Midbrain (tissue), 1 donor: Measurements from ENCODE around the gene DUSP6.

Experiments used
- DNase-seq: peaks from one replicate; lab custom pipeline; 2025; lab: John Stamatoyannopoulos, UW

Gene DUSP6, protein sequence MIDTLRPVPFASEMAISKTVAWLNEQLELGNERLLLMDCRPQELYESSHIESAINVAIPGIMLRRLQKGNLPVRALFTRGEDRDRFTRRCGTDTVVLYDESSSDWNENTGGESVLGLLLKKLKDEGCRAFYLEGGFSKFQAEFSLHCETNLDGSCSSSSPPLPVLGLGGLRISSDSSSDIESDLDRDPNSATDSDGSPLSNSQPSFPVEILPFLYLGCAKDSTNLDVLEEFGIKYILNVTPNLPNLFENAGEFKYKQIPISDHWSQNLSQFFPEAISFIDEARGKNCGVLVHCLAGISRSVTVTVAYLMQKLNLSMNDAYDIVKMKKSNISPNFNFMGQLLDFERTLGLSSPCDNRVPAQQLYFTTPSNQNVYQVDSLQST

GRCh38 chr12:89352492-89353187 lies at the start of gene DUSP6:
TSS of gene DUSP6 (minus strand) at chr12:89352501. CDS start at chr12:89352039, 462 bp downstream.
- peak; percentile 90 for DNase-seq

- DNase-seq = no peak
Observed at GRCh38 chr12:89401433-89402058, 49.2 kb upstream of the DUSP6 start.

DNA sequence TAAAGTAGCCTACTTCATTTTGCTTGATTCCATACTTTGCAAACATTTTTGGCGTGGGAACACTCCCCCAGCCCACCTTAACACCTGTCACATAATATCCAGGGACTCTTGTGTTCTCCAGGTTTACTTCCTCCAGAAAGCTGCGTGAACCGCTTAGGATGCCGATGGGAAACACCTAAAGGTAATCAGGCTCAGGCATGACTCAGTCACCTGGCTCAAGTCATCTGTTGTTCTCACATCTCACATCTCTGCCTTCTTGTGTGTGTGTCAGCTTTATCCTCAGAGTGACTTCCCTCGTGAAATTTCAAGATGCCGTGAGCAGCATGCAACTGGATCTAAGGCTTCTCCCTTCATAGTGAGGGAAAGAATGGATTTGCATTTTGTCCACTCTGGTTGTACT lies 48.1 kb upstream of the DUSP6 start:
- no peak for DNase-seq

DNA sequence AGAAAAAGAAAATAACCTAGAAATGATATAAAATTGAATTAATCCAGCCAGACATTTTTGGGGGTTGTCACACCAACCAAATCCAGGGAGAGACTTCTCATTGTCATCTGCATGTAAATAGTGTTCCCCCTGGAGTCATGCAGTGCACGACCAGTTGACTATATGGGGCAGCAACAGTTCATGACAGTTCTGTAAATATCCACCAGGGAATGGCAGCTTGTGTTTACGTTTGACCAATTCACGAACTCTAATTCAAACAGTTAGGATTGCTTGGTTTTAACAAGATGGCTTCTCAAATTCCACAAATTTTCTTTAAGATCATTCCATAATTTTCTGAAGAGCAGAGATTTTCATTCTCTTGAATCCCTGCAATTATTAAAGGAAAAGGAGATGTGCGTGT lies 43.4 kb upstream of the DUSP6 start:
- DNase-seq = no peak

- DNase-seq = no peak
Observed at GRCh38 chr12:89393551-89394121, 41.3 kb upstream of the DUSP6 start.

GRCh38 chr12:89392391-89392790 lies 40.1 kb upstream of the DUSP6 start:
- no peak for DNase-seq

DNA sequence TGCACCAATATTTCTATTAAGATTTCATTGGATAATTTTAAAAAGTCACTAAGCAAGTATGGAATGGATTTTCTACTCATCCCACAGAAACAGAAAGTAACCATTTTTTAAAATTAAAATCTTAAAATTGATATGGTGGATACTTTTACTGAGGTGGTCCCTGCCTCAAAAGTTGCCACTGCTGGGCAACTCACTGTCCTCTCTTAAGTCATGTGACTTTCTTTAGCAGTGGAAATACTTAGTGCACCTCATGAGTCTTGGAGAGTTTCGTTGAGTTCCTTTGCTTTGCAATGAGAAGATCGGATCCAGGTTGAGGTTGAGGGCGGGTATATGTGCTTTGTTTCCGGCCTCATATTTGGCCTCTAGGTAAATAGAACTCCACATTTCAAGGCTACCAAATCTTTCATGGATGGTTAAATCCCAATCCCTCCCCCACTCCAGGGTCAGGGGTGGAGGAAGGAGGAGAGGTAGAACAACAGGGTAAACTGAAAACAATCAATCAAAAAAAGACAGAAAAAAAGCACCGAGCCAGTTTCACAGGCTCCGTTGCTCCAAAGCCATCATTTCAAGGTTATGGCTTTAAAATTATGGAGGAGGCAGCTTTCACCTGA lies 39.5 kb upstream of the DUSP6 start:
- DNase-seq = no peak

DNA sequence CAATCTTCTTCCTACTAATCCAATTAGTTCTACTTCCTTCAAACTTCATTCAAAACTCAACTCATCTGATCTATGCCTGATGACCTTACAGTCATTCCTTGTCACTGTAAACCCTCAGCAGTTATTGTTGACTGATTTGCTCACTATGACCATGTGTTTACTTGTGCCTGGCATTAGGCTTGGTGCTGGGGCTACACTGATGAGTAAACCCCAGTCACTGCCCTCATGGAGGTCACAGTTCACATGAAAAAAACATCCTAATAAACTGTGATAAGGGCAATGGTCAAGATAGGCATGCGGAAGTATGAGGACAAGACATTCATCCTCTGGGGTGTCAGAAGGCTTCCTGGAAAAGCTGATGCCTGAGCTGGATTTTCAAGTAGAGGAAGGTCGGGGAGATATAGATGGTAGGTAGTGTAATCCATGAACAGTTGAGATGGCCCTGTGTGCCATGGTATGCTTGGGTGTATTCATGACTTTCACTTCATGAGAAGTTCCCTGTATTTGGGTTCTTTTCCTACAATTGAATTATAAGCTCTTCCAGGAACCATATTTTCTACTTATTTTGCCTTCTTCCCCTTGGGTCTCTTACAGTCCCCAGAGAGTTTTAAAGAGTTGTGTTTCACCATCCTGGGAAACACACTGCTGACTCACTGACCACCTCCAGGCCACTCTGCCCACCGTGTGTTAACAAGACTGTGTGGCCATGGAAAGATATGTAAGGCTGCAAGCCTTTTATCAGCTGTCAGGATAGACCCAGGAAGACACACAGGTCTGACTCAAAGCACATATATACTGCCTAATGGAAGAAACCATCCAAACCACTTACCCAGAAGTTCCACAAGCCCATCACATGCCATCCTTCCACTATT lies 38.7 kb upstream of the DUSP6 start:
- no peak for DNase-seq

DNA sequence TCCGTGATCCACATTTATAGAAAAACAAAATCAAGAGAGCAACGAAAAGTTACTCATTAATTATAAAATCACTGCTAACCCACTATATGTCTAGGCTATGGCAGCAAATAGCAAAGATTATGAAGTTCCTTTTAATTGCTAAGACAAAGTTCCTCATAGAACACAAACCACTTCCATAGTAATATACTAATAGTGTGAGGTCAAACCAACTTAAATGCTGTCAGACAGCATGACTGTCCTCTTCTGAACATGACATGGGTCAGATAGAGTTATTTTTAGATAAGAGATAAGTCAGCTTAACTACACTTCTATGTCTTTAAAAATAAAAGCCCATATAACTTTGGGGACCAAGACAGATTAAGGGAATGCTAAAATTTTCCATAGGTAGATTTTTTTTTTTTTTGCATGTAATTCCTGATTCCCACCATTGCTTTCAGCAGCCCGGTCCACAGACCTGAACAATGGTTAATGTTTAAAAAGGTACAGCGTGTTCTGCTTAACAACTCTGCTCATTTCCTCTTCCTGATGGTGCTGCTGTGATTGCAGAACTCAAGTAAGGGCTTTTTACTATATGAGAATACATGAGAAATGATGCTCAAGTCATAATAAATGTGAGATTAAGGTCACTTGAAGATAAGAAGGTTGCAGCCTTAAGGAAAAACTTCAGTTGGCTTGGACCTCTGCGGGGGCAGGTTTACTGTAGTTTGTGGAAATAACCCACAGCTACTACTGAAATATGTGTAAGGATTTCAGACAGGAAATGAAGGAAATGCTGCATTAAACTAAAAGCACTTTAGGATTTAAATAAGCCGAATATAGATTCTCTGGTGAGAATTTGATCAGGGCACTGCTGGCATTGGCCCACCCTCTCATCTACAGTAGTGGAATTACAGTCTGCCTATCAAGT lies 37.7 kb upstream of the DUSP6 start:
- DNase-seq = no peak

DNA sequence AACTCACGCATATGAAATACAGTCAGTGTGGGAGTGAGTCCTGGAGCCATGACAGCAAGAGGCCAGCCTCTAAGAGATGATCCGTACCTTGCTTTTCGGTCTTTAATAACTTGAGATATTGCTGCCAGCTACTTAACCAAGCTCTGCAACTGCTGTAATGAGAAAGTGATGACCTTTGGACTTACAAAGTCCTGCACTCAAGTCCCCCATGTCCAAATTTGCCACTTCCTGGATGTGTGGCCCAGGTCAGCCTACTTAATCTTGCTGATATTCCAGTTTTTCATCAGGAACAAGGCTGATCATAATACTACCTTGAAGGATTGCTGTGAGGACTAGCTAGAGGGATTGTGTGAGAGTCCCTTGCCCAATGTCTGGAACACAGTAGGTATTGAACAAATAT lies 33.8 kb upstream of the DUSP6 start:
- DNase-seq = no peak

DNA sequence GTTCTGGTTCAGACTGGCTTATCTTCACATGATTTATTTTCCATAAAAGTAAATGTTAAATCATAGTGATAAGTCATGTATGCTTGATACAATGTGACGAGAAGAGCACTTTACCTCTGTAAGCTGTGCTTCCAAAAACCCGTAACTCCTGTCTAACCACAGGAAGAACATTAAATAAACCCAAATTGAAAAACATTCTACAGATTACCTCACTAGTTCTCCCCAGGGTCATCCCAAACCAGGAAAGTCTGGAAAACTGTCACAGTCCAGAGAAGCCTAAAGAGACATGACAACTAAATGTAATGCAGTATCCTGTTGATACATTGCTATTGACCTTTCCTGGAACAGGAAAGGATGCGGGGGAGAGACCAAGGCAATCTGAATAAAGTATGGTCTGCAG lies 32.5 kb upstream of the DUSP6 start:
- DNase-seq = no peak

GRCh38 chr12:89384050-89384758 lies 31.9 kb upstream of the DUSP6 start:
- DNase-seq = no peak

DNA sequence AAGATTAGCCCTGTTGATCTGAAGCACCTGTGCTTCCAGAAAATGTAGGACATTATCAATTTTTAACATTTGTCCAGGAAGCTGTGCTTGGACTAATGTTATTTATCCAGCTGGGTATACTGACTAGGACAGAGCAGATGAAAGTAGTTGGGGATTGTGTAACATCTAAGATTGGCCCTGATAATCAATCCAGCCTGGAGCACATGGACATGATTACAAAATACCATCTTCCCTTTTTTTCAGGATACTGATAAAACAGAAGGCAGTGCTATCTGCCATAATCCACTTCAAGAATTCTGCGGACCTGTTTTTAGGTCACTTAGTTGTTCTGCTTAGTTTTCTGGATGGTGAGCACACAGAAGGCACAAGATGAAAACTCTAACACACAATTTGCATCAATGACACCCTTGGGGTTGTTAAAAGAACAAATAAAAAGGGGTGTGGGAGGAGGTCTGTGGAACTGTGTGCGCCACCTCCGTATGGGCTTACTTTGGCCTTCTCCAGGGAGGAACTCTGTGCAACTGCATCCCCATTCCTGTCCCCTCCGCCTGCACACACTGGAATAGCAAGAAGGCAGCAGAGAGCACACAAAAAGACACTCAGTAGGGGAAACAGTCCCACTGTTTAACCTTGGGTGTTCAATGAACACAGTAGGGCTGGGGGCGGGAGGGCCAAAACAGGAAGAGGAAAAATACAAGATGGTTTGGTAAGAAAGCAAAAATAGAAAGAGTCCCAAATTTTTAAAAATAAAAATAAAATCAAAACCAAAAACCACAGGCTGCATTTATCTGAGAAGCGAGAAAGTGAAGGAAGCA lies 31.1 kb upstream of the DUSP6 start:
- DNase-seq = no peak

DNA sequence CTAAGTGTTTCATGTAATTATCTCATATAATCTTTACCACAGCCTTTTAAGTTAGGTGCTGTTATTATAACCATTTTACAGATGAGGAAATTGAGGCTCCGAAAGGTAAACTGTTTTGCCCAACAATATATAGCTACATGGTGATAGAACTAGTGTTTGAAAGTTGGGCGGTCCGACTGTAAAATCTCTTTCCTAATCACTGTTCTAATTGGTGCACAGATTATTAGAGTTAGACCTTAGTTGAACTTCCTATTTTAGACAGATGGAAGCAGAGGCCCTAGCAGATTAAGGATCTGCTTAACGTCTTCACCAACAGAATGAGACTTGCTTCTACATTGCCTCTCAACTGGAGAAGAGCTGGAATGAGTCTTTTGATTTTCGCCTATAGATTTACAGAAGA lies 30.0 kb upstream of the DUSP6 start:
- DNase-seq = no peak

- DNase-seq = no peak
Observed at GRCh38 chr12:89379839-89380467, 27.7 kb upstream of the DUSP6 start.

GRCh38 chr12:89379148-89379838 lies 27.0 kb upstream of the DUSP6 start:
- no peak for DNase-seq

GRCh38 chr12:89376844-89377243 lies 24.5 kb upstream of the DUSP6 start:
- no peak for DNase-seq

DNA sequence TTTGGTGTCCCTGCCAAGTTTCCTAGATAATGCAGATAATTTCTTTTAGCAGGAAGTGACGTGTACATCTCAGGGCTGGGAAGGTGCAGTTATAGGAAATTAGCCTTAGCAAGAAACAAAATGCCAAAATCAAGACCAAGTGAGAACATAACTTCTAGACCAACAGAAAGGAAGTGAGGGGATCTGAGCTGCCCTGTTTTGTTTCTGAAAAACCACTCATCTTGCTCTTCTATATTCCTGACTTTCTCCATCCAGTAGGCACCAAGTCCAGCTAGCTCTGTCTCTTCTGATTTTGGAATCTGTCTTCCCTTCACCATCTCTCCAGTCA lies 23.9 kb upstream of the DUSP6 start:
- no peak for DNase-seq
